ENCODE results near the gene ZFAND3. TPM values are rescaled to one million over a fixed set of nuclear protein-coding genes. Genes with fewer than 3 reads are reported as not detected.

Gene ZFAND3
- total and polyA plus RNA-seq, 2 donors (not counting 3 experiments of a cell fraction or from before 2014, with no cell fraction given) = 15.4 to 54.2 TPM

DNA sequence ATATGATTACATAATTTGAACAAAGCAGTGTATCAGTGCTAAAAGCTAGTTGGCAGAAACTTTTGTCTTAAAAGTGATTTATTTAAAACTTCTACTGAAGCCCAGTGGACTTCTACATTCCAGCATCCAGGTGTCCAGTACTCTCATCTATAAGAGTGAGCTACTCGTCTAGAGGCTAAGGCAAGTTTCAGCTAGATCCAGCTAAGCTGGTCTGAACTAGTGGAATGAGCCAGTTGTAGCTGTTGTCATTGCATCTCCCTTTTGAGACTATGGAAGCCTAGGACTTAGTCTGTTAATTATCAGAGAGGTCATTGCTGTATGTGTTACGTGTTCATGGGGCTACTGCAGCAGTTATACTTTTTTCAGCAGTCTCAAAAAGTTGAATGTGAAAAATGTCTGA lies 165.1 kb downstream of the ZFAND3 start:
- Histone ChIP-seq H2AFZ (ENCODE audit: low read depth, low read length) (no peak overlapping the region), H3K27ac (ENCODE audit: insufficient read depth, low read depth, low read length) (no peak overlapping the region), H3K27me3 (ENCODE audit: control insufficient read depth in 2 of 2, insufficient read depth in 2 of 2, low read length in 2 of 2) (no peaks in the 10 kb centered on the region), H3K9ac (replicated peaks; ENCODE audit: extremely low read depth, insufficient read depth, low read length) (no peak overlapping the region), H3K4me2 (ENCODE audit: insufficient read depth, low read length) (no peak overlapping the region), H3K9me3 (replicated peaks; ENCODE audit: control insufficient read depth, insufficient read depth, low read length) (no peaks in the 10 kb centered on the region), H3K4me1 (ENCODE audit: control insufficient read depth, extremely low read depth, insufficient read depth, low read length) (no peaks in the 10 kb centered on the region), H3K4me3 (replicated peaks in 1 of 3; ENCODE audit: insufficient read depth in 1 of 3, low read depth in 1 of 3, low read length in 3 of 3) (no peak overlapping the region), H3K36me3 (ENCODE audit: control insufficient read depth in 2 of 2, extremely low read depth in 1 of 2, insufficient read depth in 2 of 2, low read length in 2 of 2) (no peaks in the 10 kb centered on the region), H3K9me1 (replicated peaks; ENCODE audit: control insufficient read depth, extremely low read depth, insufficient read depth, low read length) (no peaks in the 10 kb centered on the region), H4K20me1 (replicated peaks; ENCODE audit: control insufficient read depth, extremely low read depth, insufficient read depth, low read length) (peaks cover 24% of the 10 kb centered on the region), H3K79me2 (ENCODE audit: control insufficient read depth, insufficient read depth, low read length) (peaks cover 69% of the 10 kb centered on the region)
- FAIRE-seq (no peak), DNase-seq (ENCODE audit: low read depth, low spot score) (no peak)
- dilution Hi-C loops (cut with MboI; ENCODE audit: extremely low pct_ligation_motif_present, low sequenced_read_pairs) = no loop called here
- TF ChIP-seq EZH2 (IDR thresholded peaks at IDR 0.05; ENCODE audit: borderline replicate concordance, low read depth, low read length, severe bottlenecking) = no peak
- no peak for TF ChIP-seq MYC (IDR thresholded peaks at IDR 0.05; ENCODE audit: low read depth, low read length)
- TF ChIP-seq, protein P1, sequence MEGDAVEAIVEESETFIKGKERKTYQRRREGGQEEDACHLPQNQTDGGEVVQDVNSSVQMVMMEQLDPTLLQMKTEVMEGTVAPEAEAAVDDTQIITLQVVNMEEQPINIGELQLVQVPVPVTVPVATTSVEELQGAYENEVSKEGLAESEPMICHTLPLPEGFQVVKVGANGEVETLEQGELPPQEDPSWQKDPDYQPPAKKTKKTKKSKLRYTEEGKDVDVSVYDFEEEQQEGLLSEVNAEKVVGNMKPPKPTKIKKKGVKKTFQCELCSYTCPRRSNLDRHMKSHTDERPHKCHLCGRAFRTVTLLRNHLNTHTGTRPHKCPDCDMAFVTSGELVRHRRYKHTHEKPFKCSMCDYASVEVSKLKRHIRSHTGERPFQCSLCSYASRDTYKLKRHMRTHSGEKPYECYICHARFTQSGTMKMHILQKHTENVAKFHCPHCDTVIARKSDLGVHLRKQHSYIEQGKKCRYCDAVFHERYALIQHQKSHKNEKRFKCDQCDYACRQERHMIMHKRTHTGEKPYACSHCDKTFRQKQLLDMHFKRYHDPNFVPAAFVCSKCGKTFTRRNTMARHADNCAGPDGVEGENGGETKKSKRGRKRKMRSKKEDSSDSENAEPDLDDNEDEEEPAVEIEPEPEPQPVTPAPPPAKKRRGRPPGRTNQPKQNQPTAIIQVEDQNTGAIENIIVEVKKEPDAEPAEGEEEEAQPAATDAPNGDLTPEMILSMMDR (IDR thresholded peaks at IDR 0.05; ENCODE audit: extremely low read depth in 1 of 2, insufficient read depth in 1 of 2, low read depth in 1 of 2, low read length in 2 of 2) = no peak
- TF ChIP-seq JUN (IDR thresholded peaks at IDR 0.05; ENCODE audit: borderline replicate concordance, insufficient read depth, insufficient read length, low read depth) = no peak
- TF ChIP-seq FOS (IDR thresholded peaks at IDR 0.05; ENCODE audit: borderline replicate concordance, insufficient read depth, low read length) = no peak
- TF ChIP-seq POLR2A (IDR thresholded peaks at IDR 0.05; ENCODE audit: low read depth, low read length) = no peak
- TF ChIP-seq GATA2 (IDR thresholded peaks at IDR 0.05; ENCODE audit: insufficient read depth, insufficient read length, low read depth, low read length) = no peak
- TF ChIP-seq, protein P2, sequence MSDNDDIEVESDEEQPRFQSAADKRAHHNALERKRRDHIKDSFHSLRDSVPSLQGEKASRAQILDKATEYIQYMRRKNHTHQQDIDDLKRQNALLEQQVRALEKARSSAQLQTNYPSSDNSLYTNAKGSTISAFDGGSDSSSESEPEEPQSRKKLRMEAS (IDR thresholded peaks at IDR 0.05; ENCODE audit: insufficient read depth, insufficient read length) = no peak
- TF ChIP-seq POLR2AphosphoS5 (IDR thresholded peaks at IDR 0.05; ENCODE audit: insufficient read depth, low read depth, low read length) = no peak
- intact Hi-C loops (cut with micrococcal nuclease) = no loop called here
- CTCF ChIA-PET = no interaction called here
- POLR2A ChIA-PET = no interaction called here
- no TSS peak for BruUV-seq (replicated peaks)
